ENCODE measurements around the gene PGM1.

PGM1 gene

GRCh38 chr1:63665410-63665809 lies 72.2 kb downstream of the PGM1 start:
- Mint-ChIP-seq H3K4me3 (no peak overlapping the region), H3K27ac (no peak overlapping the region), H3K27me3 (ENCODE audit: low read depth, poor library complexity) (no peaks in the 10 kb centered on the region), H3K4me1 (peaks cover 18% of the 10 kb centered on the region), H3K9me3 (peaks cover 13% of the 10 kb centered on the region), H3K36me3 (ENCODE audit: low read depth) (peaks cover 6% of the 10 kb centered on the region)
- DNase-seq: no peak
- no peak for TF ChIP-seq CTCF (IDR thresholded peaks at IDR 0.05)

- no peak for DNase-seq
- H3K9me3 Mint-ChIP-seq: peaks cover 13% of the 10 kb centered on the region
- no peaks in the 10 kb centered on the region for H3K27me3 Mint-ChIP-seq (ENCODE audit: low read depth, poor library complexity)
- peaks cover 5% of the 10 kb centered on the region for H3K36me3 Mint-ChIP-seq (ENCODE audit: low read depth)
- no peak overlapping the region for H3K4me3 Mint-ChIP-seq
- H3K27ac Mint-ChIP-seq: no peak overlapping the region
- H3K4me1 Mint-ChIP-seq: peaks cover 18% of the 10 kb centered on the region
- TF ChIP-seq CTCF (IDR thresholded peaks at IDR 0.05): no peak
These were observed 72.6 kb downstream of the PGM1 start for GRCh38 chr1:63665824-63666223.

- no peaks in the 10 kb centered on the region for H3K27me3 Mint-ChIP-seq (ENCODE audit: low read depth, poor library complexity)
- no peak overlapping the region for H3K4me3 Mint-ChIP-seq
- no peaks in the 10 kb centered on the region for H3K36me3 Mint-ChIP-seq (ENCODE audit: low read depth)
- no peak for DNase-seq
- H3K27ac Mint-ChIP-seq: no peak overlapping the region
- no peak for TF ChIP-seq CTCF (IDR thresholded peaks at IDR 0.05)
- peaks cover 13% of the 10 kb centered on the region for H3K9me3 Mint-ChIP-seq
- H3K4me1 Mint-ChIP-seq: peaks cover under 1% of the 10 kb centered on the region
These were observed 75.1 kb downstream of the PGM1 start for GRCh38 chr1:63668298-63668697.

GRCh38 chr1:63669151-63669961 lies 76.1 kb downstream of the PGM1 start:
- peaks cover 2% of the 10 kb centered on the region for H3K4me1 Mint-ChIP-seq
- H3K9me3 Mint-ChIP-seq: peaks cover 13% of the 10 kb centered on the region
- no peak for DNase-seq
- no peak overlapping the region for H3K4me3 Mint-ChIP-seq
- H3K36me3 Mint-ChIP-seq (ENCODE audit: low read depth): no peaks in the 10 kb centered on the region
- no peak for TF ChIP-seq CTCF (IDR thresholded peaks at IDR 0.05)
- no peak overlapping the region for H3K27ac Mint-ChIP-seq
- H3K27me3 Mint-ChIP-seq (ENCODE audit: low read depth, poor library complexity): no peaks in the 10 kb centered on the region

GRCh38 chr1:63670164-63670563 lies 77.0 kb downstream of the PGM1 start:
- TF ChIP-seq CTCF (IDR thresholded peaks at IDR 0.05): no peak
- H3K27me3 Mint-ChIP-seq (ENCODE audit: low read depth, poor library complexity): no peaks in the 10 kb centered on the region
- H3K4me3 Mint-ChIP-seq: peak overlapping the region; percentile 24
- H3K27ac Mint-ChIP-seq: peak overlapping the region; percentile 13
- no peaks in the 10 kb centered on the region for H3K36me3 Mint-ChIP-seq (ENCODE audit: low read depth)
- H3K9me3 Mint-ChIP-seq: peaks cover 10% of the 10 kb centered on the region
- H3K4me1 Mint-ChIP-seq: peaks cover 11% of the 10 kb centered on the region
- DNase-seq: no peak

- no peaks in the 10 kb centered on the region for H3K9me3 Mint-ChIP-seq
- H3K4me3 Mint-ChIP-seq: no peak overlapping the region
- H3K4me1 Mint-ChIP-seq: peaks cover 18% of the 10 kb centered on the region
- H3K27ac Mint-ChIP-seq: no peak overlapping the region
- no peaks in the 10 kb centered on the region for H3K27me3 Mint-ChIP-seq (ENCODE audit: low read depth, poor library complexity)
- H3K36me3 Mint-ChIP-seq (ENCODE audit: low read depth): no peaks in the 10 kb centered on the region
- no peak for TF ChIP-seq CTCF (IDR thresholded peaks at IDR 0.05)
- no peak for DNase-seq
These were observed 78.3 kb downstream of the PGM1 start for GRCh38 chr1:63671514-63671913.
